Activated CD4-positive, alpha-beta T cell treated with anti-CD3 and anti-CD28 coated beads, Interleukin-2, Interleukin-6, amounts not matched to agents 100 ng/mL and 50 ng/mL, durations not matched to agents 16 hours and 8 hours (primary cell): ENCODE results near the gene ST3GAL4.
"Not testable (repeated sequence)": the region's sequence is repeated elsewhere in the genome, so short reads cannot be mapped to it uniquely, and the experiment has no call there.

ENCODE experiments used
- DNase-seq: peaks from one replicate; pipeline ENCODE4 v3.0.0-alpha.2; 2020

ST3GAL4 gene

DNA sequence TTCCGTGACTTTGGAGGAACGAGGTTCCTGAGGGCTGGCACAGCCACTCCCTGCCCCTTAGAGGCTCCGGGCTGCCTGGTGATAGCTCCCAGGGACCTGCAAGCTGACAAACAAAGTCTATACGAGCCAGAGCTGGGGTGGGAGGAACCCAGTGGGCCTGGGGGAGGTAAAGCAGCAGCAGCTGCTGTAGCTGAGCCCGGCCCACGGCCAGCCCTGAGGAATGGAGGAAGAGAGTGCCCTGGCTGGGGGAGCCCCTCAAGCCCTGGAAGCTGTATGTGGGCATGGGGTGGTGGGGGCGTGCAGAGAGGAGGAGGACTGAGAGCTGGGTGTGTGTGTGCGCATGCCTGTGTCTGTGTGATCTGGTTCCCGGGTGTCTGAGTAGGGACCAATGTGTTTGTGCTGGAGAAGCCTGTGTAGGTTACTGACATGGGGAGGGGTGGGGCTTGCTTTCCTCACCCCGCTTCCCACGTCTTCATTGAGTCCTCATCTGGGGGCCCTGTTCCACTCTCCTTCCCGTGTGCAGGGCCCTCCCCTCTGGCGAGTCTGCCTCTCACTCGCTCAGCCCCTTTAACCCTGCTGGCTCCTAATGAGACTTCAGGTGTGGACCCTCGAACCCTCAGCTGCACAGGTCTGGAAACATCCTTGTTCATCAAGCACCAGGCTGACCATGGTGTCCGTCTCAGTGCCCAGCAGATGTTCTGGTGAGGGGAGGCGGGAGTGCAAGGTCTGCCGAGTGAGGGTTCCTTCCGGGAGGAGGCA, 10.8 kb downstream of the ST3GAL4 start:
- DNase-seq: no peak

DNA sequence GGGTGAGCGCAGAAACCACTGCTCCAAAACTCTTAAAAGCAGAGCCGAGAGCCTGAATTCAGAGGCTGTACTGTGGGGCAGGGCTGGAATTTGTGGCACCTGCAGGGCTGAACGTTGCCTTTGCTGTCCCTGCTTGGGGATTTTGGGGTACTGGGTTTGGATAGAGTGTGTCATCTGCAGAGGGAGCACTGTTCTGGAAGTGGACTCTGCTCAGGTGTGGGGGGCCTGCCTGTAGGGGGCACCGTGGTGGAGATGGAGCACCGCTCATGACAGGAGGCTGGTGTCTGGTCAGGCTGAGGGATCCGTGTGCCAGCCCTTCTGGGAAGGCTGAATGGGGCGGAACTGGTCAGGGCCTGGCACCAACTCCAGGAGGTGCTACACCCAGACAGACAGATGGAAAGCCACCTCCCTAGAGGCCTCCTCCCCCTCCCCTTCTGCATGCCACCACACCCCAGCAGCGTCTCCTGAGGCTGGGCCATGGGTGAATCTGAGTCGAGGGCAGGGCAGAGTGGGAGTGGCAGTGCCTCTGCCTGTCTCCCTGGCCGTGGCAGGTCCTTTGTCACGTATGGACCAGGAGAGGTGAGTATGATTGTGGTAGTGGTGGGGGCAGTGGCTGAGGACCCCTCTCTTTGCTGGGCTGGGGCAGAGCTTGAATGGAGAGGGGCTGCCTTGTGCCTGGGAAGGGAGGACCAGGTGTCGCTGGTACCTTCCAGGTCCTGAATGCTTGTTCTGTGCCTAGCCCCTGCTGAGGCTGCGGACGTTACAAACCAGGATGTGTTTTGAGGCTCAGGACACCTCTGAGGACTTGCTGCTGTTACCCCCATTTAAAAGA, 11.6 kb downstream of the ST3GAL4 start:
- DNase-seq: not testable (repeated sequence)

- not testable (repeated sequence) for DNase-seq
These were observed 12.3 kb downstream of the ST3GAL4 start for GRCh38 chr11:126367806-126368205.

DNA sequence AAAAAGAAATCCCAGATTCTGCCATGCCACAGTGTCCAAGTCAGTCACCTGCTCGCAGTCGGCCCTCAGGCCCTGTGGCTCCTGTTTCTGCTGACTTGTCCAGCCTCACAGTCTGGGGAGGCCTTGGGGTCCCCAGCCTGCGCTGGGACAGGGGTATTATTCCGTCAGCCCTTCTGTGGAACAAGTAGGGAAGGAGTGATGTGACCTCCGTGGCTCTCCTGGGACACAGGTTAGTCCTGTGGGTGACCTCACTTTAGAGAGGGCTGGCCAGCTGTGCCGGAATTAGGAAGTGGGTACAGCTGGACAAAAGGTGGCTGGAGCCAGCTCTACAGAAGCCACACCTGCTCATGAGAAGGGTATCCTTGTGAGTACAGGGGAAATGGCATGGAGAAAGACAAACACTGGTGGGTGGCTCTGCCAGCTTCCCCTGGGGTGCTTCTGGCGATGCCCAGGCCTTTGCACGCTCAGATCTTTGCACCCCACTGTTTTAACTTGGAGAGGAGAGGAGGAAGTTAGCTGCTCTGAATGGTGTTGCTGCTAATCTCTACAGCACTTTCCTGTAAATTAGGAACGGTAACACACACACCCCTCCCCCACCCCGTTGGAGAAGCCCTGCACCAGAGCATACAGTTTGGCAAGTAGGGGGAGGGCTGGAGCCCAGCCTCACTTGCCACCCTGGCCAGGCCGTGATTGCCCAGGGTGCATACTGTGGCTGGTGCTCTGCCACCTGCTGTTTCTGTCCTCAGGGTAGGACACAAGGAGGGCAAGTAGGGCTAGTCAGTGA, 13.0 kb downstream of the ST3GAL4 start:
- DNase-seq: not testable (repeated sequence)

DNA sequence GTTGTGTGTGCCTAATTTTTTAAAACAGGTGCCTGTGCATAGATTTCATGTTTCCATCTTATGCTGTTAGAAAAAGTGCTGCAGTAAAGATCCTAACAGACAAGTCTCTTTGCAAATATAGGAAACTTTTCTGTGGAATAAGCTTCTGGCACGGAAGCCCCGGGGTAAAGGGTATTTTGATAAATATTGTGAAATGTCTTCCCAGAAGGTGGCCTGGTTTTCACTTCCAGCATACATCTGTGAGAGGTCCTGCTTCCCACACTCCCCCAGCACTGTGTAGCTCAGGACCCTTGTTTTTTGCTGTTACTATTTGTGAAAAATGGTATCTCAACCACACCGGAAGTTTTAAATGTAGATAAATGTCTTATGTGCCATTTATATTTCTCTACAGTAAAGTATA, 14.5 kb downstream of the ST3GAL4 start:
- no peak for DNase-seq

DNA sequence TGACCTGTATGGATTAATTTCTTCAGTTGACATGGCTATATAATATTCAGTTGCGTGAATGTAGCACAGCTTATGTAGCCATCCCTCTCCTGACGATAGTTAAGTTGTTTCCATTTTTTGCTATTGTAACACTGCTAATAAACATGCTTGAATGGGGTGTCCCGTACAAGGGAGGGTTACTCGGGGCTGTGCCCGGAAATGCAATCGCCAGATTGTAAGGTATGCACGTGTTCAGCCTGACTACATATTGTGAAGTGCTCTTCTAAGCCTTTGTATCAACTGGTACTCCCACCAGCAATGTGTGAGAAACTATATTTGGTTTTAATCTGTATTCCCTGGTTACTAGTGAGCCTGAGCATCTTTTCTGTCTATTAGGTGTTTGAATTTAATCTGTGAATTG, 16.1 kb downstream of the ST3GAL4 start:
- DNase-seq: no peak

DNA sequence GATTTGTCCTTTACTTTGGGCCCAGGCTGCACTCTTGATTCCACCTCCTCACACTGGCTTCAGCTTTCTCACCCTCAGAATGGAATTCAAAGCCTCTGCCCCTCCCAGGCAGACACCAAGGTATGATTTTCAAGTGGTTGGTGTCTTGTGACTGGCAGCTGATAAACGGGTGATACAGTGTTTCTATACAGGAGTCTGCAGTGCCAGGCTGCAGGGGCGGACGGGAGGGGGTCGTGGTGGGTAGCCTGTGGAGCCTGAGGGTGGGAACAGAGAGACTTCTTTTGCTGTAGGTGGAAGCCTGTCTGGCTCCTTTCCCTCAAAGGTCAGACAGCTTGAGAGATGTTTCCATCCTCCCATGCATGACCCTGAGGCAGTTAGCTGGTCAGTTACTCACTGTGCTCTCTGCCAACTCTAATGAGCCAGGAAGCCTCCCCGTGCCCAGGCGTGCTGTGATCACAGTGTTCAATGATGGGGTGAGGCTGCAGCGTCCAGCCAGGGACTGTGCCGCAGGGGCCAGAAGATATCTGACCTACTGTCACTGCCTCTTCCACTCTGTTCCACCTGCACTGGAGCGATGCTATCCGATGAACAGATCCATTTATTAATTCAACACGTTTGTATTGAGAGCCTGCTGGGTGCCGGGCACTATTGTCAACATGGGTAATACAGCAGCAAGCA, 18.0 kb downstream of the ST3GAL4 start:
- DNase-seq: not testable (repeated sequence)

DNA sequence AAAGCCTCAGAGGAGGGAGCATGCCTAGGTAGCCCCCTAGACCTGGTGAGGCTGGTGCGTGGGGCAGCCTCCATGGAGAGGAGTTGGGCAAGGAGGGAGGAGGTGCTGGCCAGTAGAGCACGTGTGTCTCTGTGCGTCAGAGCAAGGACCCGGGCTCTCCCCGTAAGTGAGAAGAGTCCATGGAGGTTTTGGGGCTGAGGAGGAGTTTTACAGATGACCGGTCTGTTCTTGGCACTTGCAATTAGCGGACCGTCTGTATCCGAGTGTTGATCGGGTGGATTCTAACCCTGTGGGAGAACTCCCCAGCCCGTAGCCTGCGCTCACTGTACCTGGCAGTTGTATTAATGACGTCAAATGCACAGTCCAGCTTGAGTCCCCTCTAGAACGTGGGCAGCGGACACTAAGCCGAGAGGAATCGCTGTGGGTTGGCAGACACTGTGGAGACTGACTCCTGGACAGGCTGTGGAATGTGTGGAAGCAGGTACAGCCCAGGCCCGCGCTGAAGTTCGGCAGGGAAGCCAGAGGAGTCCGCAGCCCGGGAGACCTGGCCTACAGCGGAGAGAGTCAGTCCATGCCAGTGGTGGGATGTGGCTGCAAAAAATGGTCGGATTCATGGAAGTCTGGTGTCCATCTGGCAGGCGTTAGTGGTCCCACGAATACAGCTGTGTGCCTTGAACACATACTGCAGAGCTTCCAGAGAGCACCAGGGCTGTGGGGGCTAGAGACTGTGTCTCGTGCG, 19.2 kb downstream of the ST3GAL4 start:
- DNase-seq: not testable (repeated sequence)

DNA sequence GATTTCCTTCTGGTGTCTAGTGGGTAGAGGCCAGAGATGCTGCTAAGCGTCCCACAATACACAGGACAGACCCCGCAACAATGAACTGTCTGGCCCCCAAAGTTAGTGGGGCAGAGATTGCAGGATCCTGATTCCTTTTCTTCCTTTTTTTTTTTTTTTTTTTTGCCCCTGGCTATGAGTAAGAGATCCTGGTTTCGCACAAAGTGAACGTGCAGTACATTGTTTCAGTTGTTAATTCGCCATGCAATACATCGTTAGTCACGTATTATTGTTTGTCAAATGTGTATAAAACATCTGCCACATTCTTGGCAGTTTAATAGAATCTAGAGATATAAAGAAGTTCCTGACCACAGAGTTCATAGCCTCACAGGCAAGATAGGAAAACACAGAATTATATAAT, 20.2 kb downstream of the ST3GAL4 start:
- DNase-seq: no peak

DNA sequence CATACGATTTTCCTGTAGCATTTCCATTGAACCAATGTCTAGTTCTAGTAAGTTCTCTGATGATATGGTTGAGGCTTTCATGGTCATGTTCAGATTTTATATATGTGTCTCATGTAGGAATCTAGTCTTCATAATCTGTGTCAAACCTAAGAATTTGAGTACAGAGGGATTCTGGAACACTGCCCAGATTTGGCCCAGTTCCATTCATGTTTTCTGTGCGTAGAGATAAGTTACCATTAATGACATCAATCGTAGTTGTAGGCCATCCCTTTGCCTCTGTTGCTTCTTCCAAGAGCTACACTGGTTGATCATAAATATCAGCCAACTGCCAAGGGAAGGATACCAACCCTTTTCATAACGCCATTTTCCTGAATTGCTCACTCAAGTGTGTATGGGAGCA, 23.3 kb downstream of the ST3GAL4 start:
- no peak for DNase-seq

GRCh38 chr11:126380909-126381308, 25.4 kb downstream of the ST3GAL4 start:
- no peak for DNase-seq

- not testable (repeated sequence) for DNase-seq
These were observed 26.5 kb downstream of the ST3GAL4 start for GRCh38 chr11:126381960-126382359.

GRCh38 chr11:126382641-126383040, 27.2 kb downstream of the ST3GAL4 start:
- not testable (repeated sequence) for DNase-seq

- no peak for DNase-seq
These were observed 28.2 kb downstream of the ST3GAL4 start for GRCh38 chr11:126383339-126384335.

- no peak for DNase-seq
These were observed 29.1 kb downstream of the ST3GAL4 start for GRCh38 chr11:126384449-126385070.

- no peak for DNase-seq
These were observed 30.7 kb downstream of the ST3GAL4 start for GRCh38 chr11:126385991-126386728.

GRCh38 chr11:126386729-126387071, 31.2 kb downstream of the ST3GAL4 start:
- DNase-seq: not testable (repeated sequence)

DNA sequence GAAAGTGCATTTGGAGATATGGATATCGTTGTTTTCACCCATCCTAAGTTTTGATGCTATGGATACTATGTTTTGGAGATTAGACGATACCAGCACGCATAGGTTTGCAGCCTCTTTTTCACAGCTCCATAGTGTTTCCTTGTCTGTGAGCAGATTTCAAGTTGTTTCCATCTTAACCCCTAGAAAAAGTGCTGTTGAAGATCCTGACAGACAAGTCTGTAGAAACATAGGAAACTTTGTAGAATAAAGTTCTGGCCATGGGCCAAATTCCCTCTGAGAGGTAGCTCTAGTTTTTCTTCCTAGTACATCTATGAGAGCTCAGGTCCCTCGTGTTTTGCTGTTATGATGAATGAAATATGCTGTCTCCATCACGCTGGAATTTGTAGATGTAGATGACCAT, 32.4 kb downstream of the ST3GAL4 start:
- DNase-seq: no peak

DNA sequence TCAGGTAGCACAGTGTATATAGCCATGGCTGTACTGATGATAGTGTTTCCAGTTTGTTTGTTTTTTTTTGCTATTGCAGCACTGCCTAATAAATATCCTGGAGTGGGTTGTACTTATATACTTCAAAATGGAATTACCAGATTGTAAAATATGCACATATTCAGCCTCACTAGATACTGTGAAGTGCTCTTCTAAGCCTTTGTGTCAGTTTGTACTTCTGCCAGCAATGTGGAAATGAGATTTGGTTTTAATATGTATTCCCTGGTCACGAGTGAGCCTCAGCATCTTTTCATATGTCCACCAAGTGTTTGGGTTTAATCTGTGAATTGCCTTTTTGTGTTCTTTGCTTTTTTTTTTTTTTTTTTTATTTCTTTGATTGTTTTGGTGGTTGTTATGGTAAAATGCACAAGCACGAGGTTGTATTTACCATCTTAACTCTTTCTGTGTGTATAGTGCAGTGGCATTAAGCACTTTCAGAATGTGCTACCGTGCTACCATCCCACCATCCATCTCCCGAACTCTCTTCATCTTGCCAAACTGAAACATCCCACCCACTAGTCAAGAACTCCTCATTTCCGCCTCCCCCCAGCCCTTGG, 34.9 kb downstream of the ST3GAL4 start:
- DNase-seq: no peak
